ENCODE results near the gene SP100.

The SP100 gene

GRCh38 chr2:230564805-230565779 lies 149.1 kb downstream of the SP100 start:
- no peak for DNase-seq

- DNase-seq = no peak
These were observed 153.3 kb downstream of the SP100 start for GRCh38 chr2:230569298-230569697.

GRCh38 chr2:230570987-230571386 lies 155.0 kb downstream of the SP100 start:
- no peak for DNase-seq

GRCh38 chr2:230575642-230576324 lies 159.8 kb downstream of the SP100 start:
- DNase-seq = peak; percentile 16

- no peak for DNase-seq
These were observed 161.1 kb downstream of the SP100 start for GRCh38 chr2:230577114-230577513.

- DNase-seq = no peak
These were observed 162.1 kb downstream of the SP100 start for GRCh38 chr2:230578106-230578505.

- no peak for DNase-seq
These were observed 166.9 kb downstream of the SP100 start for GRCh38 chr2:230582851-230583283.

GRCh38 chr2:230583581-230583980 lies 167.6 kb downstream of the SP100 start:
- DNase-seq = no peak

- DNase-seq = no peak
These were observed 170.5 kb downstream of the SP100 start for GRCh38 chr2:230586328-230586982.

- DNase-seq = no peak
These were observed 173.0 kb downstream of the SP100 start for GRCh38 chr2:230589025-230589424.

- no peak for DNase-seq
These were observed 173.6 kb downstream of the SP100 start for GRCh38 chr2:230589497-230590015.

- DNase-seq = no peak
These were observed 174.3 kb downstream of the SP100 start for GRCh38 chr2:230590333-230590732.

- no peak for DNase-seq
These were observed 175.8 kb downstream of the SP100 start for GRCh38 chr2:230591850-230592249.

GRCh38 chr2:230592775-230593174 lies 176.8 kb downstream of the SP100 start:
- no peak for DNase-seq

Measured in NK-92 treated with Interleukin-12 subunit alpha and Interleukin-12 subunit beta, amount 100 ng/mL, for 24 hours (cell line).